Neural progenitor cell (in vitro differentiated cells): ENCODE data around the gene MME. TPM values are rescaled to one million over a fixed set of nuclear protein-coding genes. Genes with fewer than 3 reads are reported as not detected.

ENCODE experiments used
- DNase-seq: peaks from one replicate; pipeline ENCODE4 v3.0.0-alpha.2; 2016; ENCODE audit warnings: low spot score
- H2AFZ ChIP-seq: fragments of 200-600 bp; sonication (generic); replicated peaks from 2 replicates; pipeline ENCODE4 v1.6.1; 2016; ENCODE audit warnings: antibody characterized with exemption
- H3F3A ChIP-seq: fragments of 200-600 bp; sonication (generic); 2 replicates; pipeline ENCODE4 v1.6.1; 2016; ENCODE audit warnings: antibody characterized with exemption, low read depth
- H3K27ac ChIP-seq: fragments of 200-600 bp; sonication (generic); 2 replicates; pipeline ENCODE4 v1.5.1; 2016; ENCODE audit warnings: mild to moderate bottlenecking
- H3K27me3 ChIP-seq: fragments of 200-600 bp; sonication (generic); 2 replicates; pipeline ENCODE4 v1.6.1; 2016; ENCODE audit warnings: mild to moderate bottlenecking, moderate library complexity
- H3K36me3 ChIP-seq: fragments of 200-600 bp; sonication (generic); 2 replicates; pipeline ENCODE4 v1.5.1; 2016
- H3K4me1 ChIP-seq: fragments of 200-600 bp; sonication (generic); 2 replicates; pipeline ENCODE4 v1.6.1; 2016; ENCODE audit warnings: mixed run types
- H3K4me2 ChIP-seq: fragments of 200-600 bp; sonication (generic); 2 replicates; pipeline ENCODE4 v1.6.1; 2016
- H3K4me3 ChIP-seq: fragments of 200-600 bp; sonication (generic); 2 replicates; pipeline ENCODE4 v1.5.1; 2016
- H3K79me2 ChIP-seq: fragments of 200-600 bp; sonication (generic); 2 replicates; pipeline ENCODE4 v1.6.1; 2016; ENCODE audit warnings: low read depth
- H3K9ac ChIP-seq: fragments of 200-600 bp; sonication (generic); 2 replicates; pipeline ENCODE4 v1.6.1; 2016
- H3K9me3 ChIP-seq: fragments of 200-600 bp; sonication (generic); 2 replicates; pipeline ENCODE4 v1.5.1; 2016; ENCODE audit warnings: low read depth
- H4K20me1 ChIP-seq: fragments of 200-600 bp; sonication (generic); 2 replicates; pipeline ENCODE4 v1.6.1; 2016; ENCODE audit warnings: low read depth
- H3K27ac Mint-ChIP-seq: 3 replicates; pipeline ENCODE4 v1.8.0; 2021; ENCODE audit warnings: mixed read lengths
- H3K27me3 Mint-ChIP-seq: 2 replicates; pipeline ENCODE4 v1.8.0; 2022; ENCODE audit warnings: low read depth, mild to moderate bottlenecking, inconsistent platforms, moderate library complexity, mixed read lengths; ENCODE audit not compliant: insufficient read depth
- H3K36me3 Mint-ChIP-seq: 3 replicates; pipeline ENCODE4 v1.8.0; 2021; ENCODE audit warnings: mixed read lengths
- H3K4me1 Mint-ChIP-seq: 3 replicates; pipeline ENCODE4 v1.8.0; 2021; ENCODE audit warnings: mixed read lengths
- H3K4me3 Mint-ChIP-seq: 3 replicates; pipeline ENCODE4 v1.8.0; 2021; ENCODE audit warnings: mild to moderate bottlenecking, moderate library complexity, mixed read lengths
- H3K9me3 Mint-ChIP-seq: 3 replicates; pipeline ENCODE4 v1.8.0; 2020; ENCODE audit warnings: mixed read lengths
- EZH2 ChIP-seq: fragments of 200-600 bp; sonication (generic); IDR thresholded peaks from 2 replicates; pipeline ENCODE4 v1.6.1; 2017; ENCODE audit warnings: antibody characterized with exemption, mild to moderate bottlenecking, moderate library complexity
- EZH2phosphoT487 ChIP-seq: fragments of 200-600 bp; sonication (generic); IDR thresholded peaks from 2 replicates; pipeline ENCODE4 v1.6.1; 2017; ENCODE audit warnings: antibody characterized with exemption
- total RNA-seq: library from RNA; depleted of rRNA; stranded (reverse); fragments of >200 nt; gene quantifications from 2 replicates; pipeline ENCODE4 v1.2.3, GENCODE V29; 2015; ENCODE audit warnings: low replicate concordance
- TF ChIP-seq, protein P1 (sequence below): fragments of 200-600 bp; sonication (generic); IDR thresholded peaks from 2 replicates; pipeline ENCODE4 v1.5.1; 2017; ENCODE audit warnings: antibody characterized with exemption, mild to moderate bottlenecking

Gene MME
- total RNA-seq, 1 donor from 2014 or later = 5.0 TPM

DNA sequence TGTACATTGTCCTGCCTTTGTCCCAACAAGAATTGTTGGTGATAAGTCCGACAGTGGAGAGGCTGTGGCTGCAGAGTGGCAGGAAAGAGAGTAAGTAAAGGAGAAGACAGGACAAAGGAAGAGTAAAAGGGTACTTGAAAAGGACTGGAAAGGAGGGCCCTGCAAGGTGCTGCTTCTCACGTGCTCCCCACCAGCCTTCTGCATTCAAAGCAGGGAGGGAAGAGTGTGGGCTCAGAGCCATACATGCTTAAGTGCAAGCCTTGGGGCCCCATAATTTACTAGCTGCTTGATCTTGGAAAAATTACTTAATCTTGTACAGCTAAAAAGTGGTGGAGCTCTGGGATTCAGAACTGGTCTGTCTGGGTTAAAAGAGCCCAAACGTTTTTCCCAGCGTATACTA, 29.9 kb downstream of the MME start:
- Mint-ChIP-seq H3K9me3 (no peaks in the 10 kb centered on the region), H3K36me3 (no peaks in the 10 kb centered on the region), H3K27ac (no peak overlapping the region), H3K4me3 (no peak overlapping the region), H3K4me1 (no peaks in the 10 kb centered on the region), H3K27me3 (no peaks in the 10 kb centered on the region)
- Histone ChIP-seq H3K9me3 (no peaks in the 10 kb centered on the region), H3K79me2 (no peaks in the 10 kb centered on the region), H3K9ac (no peak overlapping the region), H3F3A (no peaks in the 10 kb centered on the region), H4K20me1 (no peaks in the 10 kb centered on the region), H3K27me3 (no peaks in the 10 kb centered on the region), H3K4me1 (no peaks in the 10 kb centered on the region), H3K27ac (no peak overlapping the region), H3K4me3 (no peak overlapping the region), H3K36me3 (no peaks in the 10 kb centered on the region), H2AFZ (no peak overlapping the region), H3K4me2 (no peak overlapping the region)
- TF ChIP-seq EZH2phosphoT487 (no peak), EZH2 (no peak)
- TF ChIP-seq, protein P1, sequence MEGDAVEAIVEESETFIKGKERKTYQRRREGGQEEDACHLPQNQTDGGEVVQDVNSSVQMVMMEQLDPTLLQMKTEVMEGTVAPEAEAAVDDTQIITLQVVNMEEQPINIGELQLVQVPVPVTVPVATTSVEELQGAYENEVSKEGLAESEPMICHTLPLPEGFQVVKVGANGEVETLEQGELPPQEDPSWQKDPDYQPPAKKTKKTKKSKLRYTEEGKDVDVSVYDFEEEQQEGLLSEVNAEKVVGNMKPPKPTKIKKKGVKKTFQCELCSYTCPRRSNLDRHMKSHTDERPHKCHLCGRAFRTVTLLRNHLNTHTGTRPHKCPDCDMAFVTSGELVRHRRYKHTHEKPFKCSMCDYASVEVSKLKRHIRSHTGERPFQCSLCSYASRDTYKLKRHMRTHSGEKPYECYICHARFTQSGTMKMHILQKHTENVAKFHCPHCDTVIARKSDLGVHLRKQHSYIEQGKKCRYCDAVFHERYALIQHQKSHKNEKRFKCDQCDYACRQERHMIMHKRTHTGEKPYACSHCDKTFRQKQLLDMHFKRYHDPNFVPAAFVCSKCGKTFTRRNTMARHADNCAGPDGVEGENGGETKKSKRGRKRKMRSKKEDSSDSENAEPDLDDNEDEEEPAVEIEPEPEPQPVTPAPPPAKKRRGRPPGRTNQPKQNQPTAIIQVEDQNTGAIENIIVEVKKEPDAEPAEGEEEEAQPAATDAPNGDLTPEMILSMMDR = no peak
- DNase-seq = no peak

DNA sequence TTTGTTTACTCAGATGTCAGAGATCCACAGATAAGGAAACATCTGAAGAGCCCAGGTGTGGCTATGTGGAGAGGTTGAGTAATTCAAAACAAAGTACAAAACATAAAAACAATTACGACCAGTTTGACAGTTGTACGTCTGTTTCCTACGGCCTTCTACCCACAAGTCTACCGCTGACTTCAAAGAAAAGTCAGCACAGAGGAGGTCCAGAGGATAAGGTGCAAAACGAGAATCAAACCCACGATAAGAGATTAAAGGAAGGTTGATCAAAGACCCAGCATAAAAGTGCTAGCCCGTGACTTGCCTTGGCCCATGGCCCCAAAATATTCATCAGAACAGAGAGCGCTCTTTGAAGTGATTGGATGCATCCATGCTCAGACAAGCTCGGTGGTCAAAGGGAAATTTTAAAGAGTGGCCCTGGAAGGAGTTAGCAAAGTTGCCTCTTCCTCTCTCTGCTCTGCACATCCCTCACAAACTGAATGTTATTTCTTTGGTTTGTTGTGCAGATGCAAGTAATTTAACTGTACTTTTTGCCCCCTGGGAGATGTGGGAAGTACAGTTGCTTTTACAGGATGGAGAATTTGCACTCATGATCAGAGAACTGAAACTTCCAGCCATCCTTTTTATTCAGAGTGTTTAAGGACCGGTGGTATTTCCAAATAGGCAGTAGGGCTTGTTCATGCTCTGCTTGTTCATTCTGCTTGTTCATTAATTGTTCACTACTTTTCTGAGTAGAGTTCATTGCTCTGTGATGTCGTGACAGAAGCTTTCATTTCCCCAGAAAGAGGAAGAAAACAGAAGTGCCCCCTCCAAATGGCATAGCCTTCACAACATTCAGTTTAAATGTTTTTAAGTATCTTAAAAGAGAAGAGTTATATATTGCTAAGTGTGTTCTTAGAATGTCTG, 31.1 kb downstream of the MME start:
- no peak for DNase-seq
- no peaks in the 10 kb centered on the region for H3K27me3 Mint-ChIP-seq
- no peak for TF ChIP-seq EZH2
- TF ChIP-seq, protein P1 = no peak
- no peaks in the 10 kb centered on the region for H3K4me1 ChIP-seq
- peak overlapping the region; percentile 58 for H2AFZ ChIP-seq
- no peaks in the 10 kb centered on the region for H3K9me3 Mint-ChIP-seq
- no peaks in the 10 kb centered on the region for H3K9me3 ChIP-seq
- no peaks in the 10 kb centered on the region for H3K36me3 ChIP-seq
- no peaks in the 10 kb centered on the region for H3K4me1 Mint-ChIP-seq
- H3K27ac ChIP-seq = no peak overlapping the region
- H3K79me2 ChIP-seq = no peaks in the 10 kb centered on the region
- H3K36me3 Mint-ChIP-seq = no peaks in the 10 kb centered on the region
- no peaks in the 10 kb centered on the region for H4K20me1 ChIP-seq
- H3K4me2 ChIP-seq = no peak overlapping the region
- H3K4me3 ChIP-seq = no peak overlapping the region
- H3K9ac ChIP-seq = no peak overlapping the region
- no peaks in the 10 kb centered on the region for H3K27me3 ChIP-seq
- H3F3A ChIP-seq = no peaks in the 10 kb centered on the region
- no peak overlapping the region for H3K27ac Mint-ChIP-seq
- H3K4me3 Mint-ChIP-seq = no peak overlapping the region

DNA sequence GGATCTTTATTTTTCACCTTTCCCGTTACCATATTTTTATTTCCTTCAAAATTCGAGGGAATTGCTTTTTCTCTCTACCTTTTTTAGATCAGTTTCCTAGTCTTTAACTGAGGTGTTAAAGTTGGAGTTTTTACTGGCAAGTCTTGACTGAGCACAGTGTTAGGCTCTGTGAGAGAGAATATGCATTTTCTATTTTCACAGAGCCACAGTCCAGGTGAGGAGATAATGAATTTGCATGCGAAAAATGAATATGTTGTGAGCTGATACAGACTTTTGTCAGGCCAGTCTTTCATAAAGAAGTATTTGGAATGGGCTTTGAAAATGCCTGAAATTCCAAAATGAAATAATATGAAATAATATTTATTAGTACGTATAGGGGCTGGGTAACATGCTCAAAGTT, 31.9 kb downstream of the MME start:
- no peaks in the 10 kb centered on the region for H3F3A ChIP-seq

More for the DNA sequence above, 31.9 kb downstream of the MME start:
- Histone ChIP-seq H3K9me3 (no peaks in the 10 kb centered on the region), H2AFZ (no peak overlapping the region), H3K4me2 (no peak overlapping the region), H3K79me2 (no peaks in the 10 kb centered on the region), H4K20me1 (no peaks in the 10 kb centered on the region), H3K27me3 (no peaks in the 10 kb centered on the region), H3K4me1 (no peaks in the 10 kb centered on the region), H3K36me3 (no peaks in the 10 kb centered on the region), H3K4me3 (no peak overlapping the region), H3K27ac (no peak overlapping the region), H3K9ac (no peak overlapping the region)
- Mint-ChIP-seq H3K4me3 (no peak overlapping the region), H3K27me3 (no peaks in the 10 kb centered on the region), H3K4me1 (no peaks in the 10 kb centered on the region), H3K9me3 (no peaks in the 10 kb centered on the region), H3K27ac (no peak overlapping the region), H3K36me3 (no peaks in the 10 kb centered on the region)
- TF ChIP-seq, protein P1 = no peak
- no peak for TF ChIP-seq EZH2
- no peak for TF ChIP-seq EZH2phosphoT487
- DNase-seq = no peak
